ENCODE data around the gene PPP1R9A. TPM values are rescaled to one million over a fixed set of nuclear protein-coding genes. Genes with fewer than 3 reads are reported as not detected.

Gene PPP1R9A
- polyA plus RNA-seq, 1 experiment, result 0.02 TPM

- CTCF ChIA-PET, result no interaction called here
Measured at GRCh38 chr7:94877731-94878670, 29.4 kb upstream of the PPP1R9A start.

GRCh38 chr7:94882891-94883290, 24.5 kb upstream of the PPP1R9A start:
- Histone ChIP-seq H3K27ac (ENCODE audit: low read depth, low read length) (no peak overlapping the region), H3K9me3 (ENCODE audit: control insufficient read depth, insufficient read depth, low read length) (peaks cover under 1% of the 10 kb centered on the region; the same call in 1 of the 2 replicates), H3K27me3 (ENCODE audit: control insufficient read depth, insufficient read depth, low read length) (peaks cover 3% of the 10 kb centered on the region), H3K4me3 (ENCODE audit: low read depth, low read length) (no peak overlapping the region)
- TF ChIP-seq CTCF (IDR thresholded peaks at IDR 0.05; ENCODE audit: low read depth, low read length), result no peak
- CTCF ChIA-PET, result no interaction called here
- POLR2A ChIA-PET, result no interaction called here
- no peak for DNase-seq (ENCODE audit: low read depth, low spot score)

More at GRCh38 chr7:94877731-94878670, 29.4 kb upstream of the PPP1R9A start:
- no peak for DNase-seq (ENCODE audit: low read depth, low spot score)
- POLR2A ChIA-PET, result no interaction called here
- TF ChIP-seq CTCF (IDR thresholded peaks at IDR 0.05; ENCODE audit: low read depth, low read length), result no peak
- H3K9me3 ChIP-seq (ENCODE audit: control insufficient read depth, insufficient read depth, low read length), result peaks cover 3% of the 10 kb centered on the region; the same call in 1 of the 2 replicates
- no peak overlapping the region for H3K27ac ChIP-seq (ENCODE audit: low read depth, low read length)
- H3K27me3 ChIP-seq (ENCODE audit: control insufficient read depth, insufficient read depth, low read length), result no peaks in the 10 kb centered on the region
- H3K4me3 ChIP-seq (ENCODE audit: low read depth, low read length), result no peak overlapping the region

- Histone ChIP-seq H3K27me3 (ENCODE audit: control insufficient read depth, insufficient read depth, low read length) (peaks cover 3% of the 10 kb centered on the region), H3K27ac (ENCODE audit: low read depth, low read length) (no peak overlapping the region), H3K4me3 (ENCODE audit: low read depth, low read length) (no peak overlapping the region), H3K9me3 (ENCODE audit: control insufficient read depth, insufficient read depth, low read length) (no peaks in the 10 kb centered on the region)
- ChIA-PET CTCF (no interaction called here), POLR2A (no interaction called here)
- no peak for DNase-seq (ENCODE audit: low read depth, low spot score)
- no peak for TF ChIP-seq CTCF (IDR thresholded peaks at IDR 0.05; ENCODE audit: low read depth, low read length)
Measured at GRCh38 chr7:94883616-94884015, 23.8 kb upstream of the PPP1R9A start.

GRCh38 chr7:94888551-94888950, 18.8 kb upstream of the PPP1R9A start:
- no peaks in the 10 kb centered on the region for H3K9me3 ChIP-seq (ENCODE audit: control insufficient read depth, insufficient read depth, low read length)
- peaks cover 3% of the 10 kb centered on the region for H3K27me3 ChIP-seq (ENCODE audit: control insufficient read depth, insufficient read depth, low read length)
- CTCF ChIA-PET, result no interaction called here
- POLR2A ChIA-PET, result no interaction called here
- no peak overlapping the region for H3K4me3 ChIP-seq (ENCODE audit: low read depth, low read length)
- DNase-seq (ENCODE audit: low read depth, low spot score), result no peak
- TF ChIP-seq CTCF (IDR thresholded peaks at IDR 0.05; ENCODE audit: low read depth, low read length), result 0 out of 2 replicates have a peak, but pooled peaks have one; percentile 6
- no peak overlapping the region for H3K27ac ChIP-seq (ENCODE audit: low read depth, low read length)

GRCh38 chr7:94888995-94889523, 18.3 kb upstream of the PPP1R9A start:
- CTCF ChIA-PET, result no interaction called here
- H3K27ac ChIP-seq (ENCODE audit: low read depth, low read length), result no peak overlapping the region
- H3K27me3 ChIP-seq (ENCODE audit: control insufficient read depth, insufficient read depth, low read length), result peaks cover 3% of the 10 kb centered on the region
- POLR2A ChIA-PET, result no interaction called here
- H3K9me3 ChIP-seq (ENCODE audit: control insufficient read depth, insufficient read depth, low read length), result no peaks in the 10 kb centered on the region
- TF ChIP-seq CTCF (IDR thresholded peaks at IDR 0.05; ENCODE audit: low read depth, low read length), result no peak
- DNase-seq (ENCODE audit: low read depth, low spot score), result no peak
- no peak overlapping the region for H3K4me3 ChIP-seq (ENCODE audit: low read depth, low read length)

Data from AG04450 (cell line).